GM12892 (cell line): Measurements from ENCODE around the gene CIDEB.

ENCODE experiments used
- POLR2AphosphoS5 ChIP-seq: IDR thresholded peaks from 2 replicates; pipeline ENCODE4 v1.6.1; 2011; ENCODE audit warnings: low read depth, low read length, control low read depth
- TAF1 ChIP-seq: IDR thresholded peaks from 2 replicates; pipeline ENCODE4 v1.6.1; 2011; ENCODE audit warnings: low read depth, mild to moderate bottlenecking, control low read depth, low read length, borderline replicate concordance

DNA sequence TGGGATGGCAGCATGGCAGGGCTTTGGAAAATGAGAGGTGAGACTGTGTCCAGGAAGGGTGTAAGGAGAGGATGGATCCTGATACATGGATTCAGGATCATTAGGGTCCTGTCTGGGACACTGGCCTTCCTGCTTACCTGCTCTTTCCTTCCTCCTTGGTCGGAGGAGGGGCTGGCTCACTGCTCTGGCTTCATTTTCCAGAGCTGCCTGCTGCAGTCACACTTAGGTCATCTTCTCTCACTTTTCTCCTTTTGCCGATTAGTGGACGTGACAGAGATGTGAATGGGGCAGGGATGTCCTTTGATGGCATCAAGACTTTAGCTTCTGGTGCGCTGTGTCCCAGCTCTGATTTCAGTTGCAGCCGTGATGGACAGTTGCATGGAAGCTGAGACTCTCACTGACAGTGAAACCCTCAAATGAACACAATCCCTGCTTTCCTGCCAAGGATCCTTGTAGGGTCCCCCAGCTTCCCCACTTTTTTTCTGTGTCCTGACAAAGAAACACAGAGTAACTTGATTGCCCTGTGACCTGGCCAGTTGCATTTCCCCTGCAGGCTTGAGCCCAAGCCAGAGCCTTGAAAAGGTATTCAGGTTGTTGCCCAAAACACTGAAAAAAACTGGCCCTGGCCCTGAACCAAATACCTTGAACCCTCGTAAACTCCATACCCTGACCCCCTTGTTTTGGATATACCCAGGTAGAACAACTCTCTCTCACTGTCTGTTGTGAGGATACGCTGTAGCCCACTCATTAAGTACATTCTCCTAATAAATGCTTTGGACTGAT is 756 bp upstream of the CIDEB start:
- TF ChIP-seq TAF1 (no peak), POLR2AphosphoS5 (peak; percentile 29; the same call in 1 of the 2 replicates)
